Renal pelvis (tissue), 12 donors: ENCODE data around the gene XAGE1A. TPM values are rescaled to one million over a fixed set of nuclear protein-coding genes. Genes with fewer than 3 reads are reported as not detected.
"Not testable (repeated sequence)": the region's sequence is repeated elsewhere in the genome, so short reads cannot be mapped to it uniquely, and the experiment has no call there.

Experiments
- DNase-seq: peaks from one replicate; pipeline ENCODE4 v3.0.0-alpha.2; 2013
- long read RNA-seq, 16 experiments: transcript quantifications; one replicate each; lab custom pipeline, GENCODE V29; 2026
- polyA plus RNA-seq, 3 donors: library from polyadenylated mRNA; unstranded; fragments of 120-200 nt; gene quantifications; one replicate each; pipeline ENCODE4 v1.2.1, GENCODE V29; 2013; ENCODE audit not compliant: insufficient read length in 3 of 3

The XAGE1A gene, protein sequence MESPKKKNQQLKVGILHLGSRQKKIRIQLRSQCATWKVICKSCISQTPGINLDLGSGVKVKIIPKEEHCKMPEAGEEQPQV
- not detected for polyA plus RNA-seq
- long read RNA-seq, donor 1 = 0 reads
- long read RNA-seq, donor 2 = 0 reads
- long read RNA-seq, donor 3 = 0 reads
- long read RNA-seq, donor 4 = 0 reads
- long read RNA-seq, donor 5 = 0 reads
- long read RNA-seq, donor 6 = 0 reads
- long read RNA-seq, donor 7 = 0 reads
- long read RNA-seq, donor 8 = 0 reads
- long read RNA-seq, donor 9 = 0 reads
- long read RNA-seq, donor 10 = 0 reads
- long read RNA-seq, donor 11 = 0 reads
- long read RNA-seq, donor 12 = 0 reads
- long read RNA-seq, donor 13 = 0 reads
- long read RNA-seq, donor 14 = 0 reads
- long read RNA-seq, donor 15 = 0 reads
- long read RNA-seq, donor 16 = 0 reads

DNA sequence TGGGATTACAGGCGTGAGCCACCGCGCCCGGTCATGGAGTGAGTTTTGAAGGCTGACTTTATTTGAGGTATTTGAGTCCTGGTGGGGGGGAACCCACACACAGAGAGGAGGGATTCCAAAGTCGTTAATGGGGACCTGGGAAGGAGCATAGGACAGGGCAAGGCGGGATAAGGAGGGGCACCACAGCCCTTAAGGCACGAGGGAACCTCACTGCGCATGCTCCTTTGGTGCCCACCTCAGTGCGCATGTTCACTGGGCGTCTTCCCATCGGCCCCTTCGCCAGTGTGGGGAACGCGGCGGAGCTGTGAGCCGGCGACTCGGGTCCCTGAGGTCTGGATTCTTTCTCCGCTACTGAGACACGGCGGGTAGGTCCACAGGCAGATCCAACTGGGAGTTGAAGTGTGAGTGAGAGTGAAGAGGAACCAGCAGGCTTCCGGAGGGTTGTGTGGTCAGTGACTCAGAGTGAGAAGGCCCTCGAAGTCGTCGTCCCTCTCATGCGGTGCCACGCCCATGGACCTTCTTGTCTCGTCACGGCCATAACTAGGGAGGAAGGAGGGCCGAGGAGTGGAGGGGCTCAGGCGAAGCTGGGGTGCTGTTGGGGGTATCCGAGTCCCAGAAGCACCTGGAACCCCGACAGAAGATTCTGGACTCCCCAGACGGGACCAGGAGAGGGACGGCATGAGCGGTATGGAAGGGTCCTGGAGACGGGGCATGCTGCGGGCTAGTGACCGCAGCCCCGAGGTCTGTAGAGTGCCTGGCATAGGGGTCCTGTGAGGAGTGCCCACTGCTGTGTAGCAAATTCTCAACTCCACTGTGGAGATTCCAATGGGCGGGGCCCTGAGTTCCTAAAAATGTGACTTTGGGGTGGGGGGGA, at the start of gene XAGE1A:
TSS of gene XAGE1A (plus strand) at position 264 of the 874 bp plus-strand sequence. CDS start 1,554 bp downstream, outside the sequence.
- DNase-seq = not testable (repeated sequence)

DNA sequence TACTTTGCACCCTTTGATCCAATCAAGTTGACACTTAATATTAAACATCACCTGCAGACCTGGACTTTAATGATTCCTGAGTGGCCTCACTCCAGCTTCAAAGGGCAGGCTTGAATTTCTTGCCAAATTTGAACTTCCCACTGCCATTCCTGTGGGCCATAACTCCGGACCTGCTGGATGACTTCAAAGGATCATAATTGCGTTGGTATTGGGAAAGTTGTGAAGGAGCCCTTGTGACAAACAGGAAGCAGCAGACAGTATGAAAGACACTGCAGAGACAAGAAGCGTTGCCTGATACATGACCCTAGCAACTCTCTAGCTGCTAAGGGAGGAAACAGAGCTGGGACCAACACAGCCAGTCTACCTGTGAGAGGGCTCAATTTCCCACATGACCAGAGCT, 43.6 kb upstream of the XAGE1A start:
- DNase-seq = not testable (repeated sequence)

DNA sequence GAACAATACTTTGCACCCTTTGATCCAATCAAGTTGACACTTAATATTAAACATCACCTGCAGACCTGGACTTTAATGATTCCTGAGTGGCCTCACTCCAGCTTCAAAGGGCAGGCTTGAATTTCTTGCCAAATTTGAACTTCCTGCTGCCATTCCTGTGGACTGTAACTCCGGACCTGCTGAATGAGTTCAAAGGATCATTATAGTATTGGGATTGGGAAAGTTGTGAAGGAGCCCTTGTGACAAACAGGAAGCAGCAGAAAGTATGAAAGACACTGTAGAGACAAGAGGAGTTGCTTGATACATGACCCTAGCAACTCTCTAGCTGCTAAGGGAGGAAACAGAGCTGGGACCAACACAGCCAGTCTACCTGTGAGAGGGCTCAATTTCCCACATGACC, 24.3 kb upstream of the XAGE1A start:
- DNase-seq = not testable (repeated sequence)

DNA sequence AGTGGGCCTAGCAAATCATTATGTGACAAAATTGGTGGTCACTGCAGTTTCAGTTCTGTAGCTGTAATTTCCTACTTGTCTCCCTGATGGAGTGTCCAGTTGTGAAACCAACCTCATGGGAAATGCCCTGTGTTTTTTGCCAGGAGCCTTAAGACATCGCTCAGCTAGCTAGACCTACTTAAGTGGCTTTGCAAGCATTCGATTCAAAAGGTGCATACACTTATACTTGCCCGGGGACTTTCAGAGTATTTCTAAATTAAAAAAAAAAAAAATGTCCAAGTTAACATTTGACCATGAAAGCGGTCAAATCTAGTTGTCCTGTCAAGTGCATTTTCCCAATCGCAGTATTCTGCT, 788 bp downstream of the XAGE1A start:
- DNase-seq = not testable (repeated sequence)

DNA sequence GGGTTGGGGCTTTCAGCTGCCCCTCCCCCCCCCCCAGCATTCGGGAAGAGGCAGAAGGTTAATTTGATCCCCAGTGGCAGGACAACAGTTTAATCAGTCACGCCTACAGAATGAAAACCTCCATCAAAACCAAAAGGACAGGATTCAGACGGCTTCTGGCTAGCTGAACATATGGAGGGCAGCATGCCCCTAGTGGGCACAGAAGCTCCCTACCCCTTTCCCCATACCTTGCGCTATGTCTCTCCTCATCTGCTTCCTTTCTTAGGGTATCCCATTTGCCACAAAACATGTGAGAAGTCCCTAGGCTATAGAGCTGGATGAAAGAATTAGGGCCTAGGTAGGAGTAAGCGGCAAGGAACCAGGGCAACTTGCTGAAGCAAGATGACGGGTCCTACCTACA, 5.8 kb downstream of the XAGE1A start:
- not testable (repeated sequence) for DNase-seq

DNA sequence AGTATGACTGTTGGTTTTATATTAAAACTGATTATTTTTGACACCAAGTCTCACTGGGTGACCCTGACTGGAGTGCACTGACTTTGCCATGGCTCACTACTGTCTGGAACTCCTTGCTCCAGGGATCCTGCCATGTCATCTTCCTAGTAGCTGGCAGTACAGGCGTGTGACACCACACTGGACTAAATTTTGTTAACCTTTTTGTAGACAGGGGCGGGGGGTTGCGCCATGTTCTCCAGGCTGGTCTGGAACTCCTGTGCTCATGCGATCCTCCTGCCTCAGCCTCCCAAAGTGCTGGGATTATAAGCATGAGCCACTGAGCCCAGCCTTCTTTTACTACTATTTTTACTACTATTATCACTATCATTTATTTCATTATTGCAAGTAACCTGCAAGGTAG, 8.9 kb downstream of the XAGE1A start:
- no peak for DNase-seq

DNA sequence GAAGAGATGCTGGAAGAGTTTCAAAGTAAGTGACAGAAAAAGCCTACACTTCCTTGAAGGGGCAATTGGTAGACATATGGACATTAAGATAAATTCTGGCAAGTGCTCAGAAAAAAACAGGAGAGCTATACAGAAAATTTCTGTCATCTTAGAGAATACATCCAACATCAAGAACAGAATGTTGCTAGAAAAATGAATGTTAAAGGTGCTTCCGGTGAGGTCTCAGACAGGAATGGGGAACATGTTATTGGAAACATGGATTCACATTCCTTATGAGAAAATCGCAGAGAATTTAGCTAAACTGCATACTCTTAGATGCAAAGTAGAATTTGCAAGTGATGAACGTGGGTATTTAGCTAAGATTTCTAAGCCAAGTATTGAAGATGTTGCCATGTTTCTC, 11.7 kb downstream of the XAGE1A start:
- no peak for DNase-seq

DNA sequence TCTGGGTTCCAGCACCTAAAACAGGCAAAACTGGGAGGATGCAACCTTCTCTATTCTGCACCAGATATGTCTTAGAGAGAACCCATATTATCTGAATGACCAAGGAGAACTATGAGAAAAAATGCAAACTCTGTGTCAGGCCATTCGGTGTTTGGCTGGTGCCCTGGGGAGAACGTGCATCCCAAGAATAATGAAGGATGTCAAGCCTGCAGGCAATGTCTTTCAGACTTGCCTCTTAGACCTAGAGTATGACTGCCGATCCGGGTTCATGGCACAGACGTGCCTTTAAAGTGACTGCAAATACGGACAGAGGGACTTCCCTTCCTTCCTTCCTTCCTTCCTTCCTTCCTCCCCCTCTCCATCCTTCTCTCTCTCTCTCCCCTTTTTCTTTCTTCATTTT, 14.3 kb downstream of the XAGE1A start:
- DNase-seq = no peak

DNA sequence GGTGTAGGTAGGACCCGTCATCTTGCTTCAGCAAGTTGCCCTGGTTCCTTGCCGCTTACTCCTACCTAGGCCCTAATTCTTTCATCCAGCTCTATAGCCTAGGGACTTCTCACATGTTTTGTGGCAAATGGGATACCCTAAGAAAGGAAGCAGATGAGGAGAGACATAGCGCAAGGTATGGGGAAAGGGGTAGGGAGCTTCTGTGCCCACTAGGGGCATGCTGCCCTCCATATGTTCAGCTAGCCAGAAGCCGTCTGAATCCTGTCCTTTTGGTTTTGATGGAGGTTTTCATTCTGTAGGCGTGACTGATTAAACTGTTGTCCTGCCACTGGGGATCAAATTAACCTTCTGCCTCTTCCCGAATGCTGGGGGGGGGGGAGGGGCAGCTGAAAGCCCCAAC, 15.5 kb downstream of the XAGE1A start:
- not testable (repeated sequence) for DNase-seq

DNA sequence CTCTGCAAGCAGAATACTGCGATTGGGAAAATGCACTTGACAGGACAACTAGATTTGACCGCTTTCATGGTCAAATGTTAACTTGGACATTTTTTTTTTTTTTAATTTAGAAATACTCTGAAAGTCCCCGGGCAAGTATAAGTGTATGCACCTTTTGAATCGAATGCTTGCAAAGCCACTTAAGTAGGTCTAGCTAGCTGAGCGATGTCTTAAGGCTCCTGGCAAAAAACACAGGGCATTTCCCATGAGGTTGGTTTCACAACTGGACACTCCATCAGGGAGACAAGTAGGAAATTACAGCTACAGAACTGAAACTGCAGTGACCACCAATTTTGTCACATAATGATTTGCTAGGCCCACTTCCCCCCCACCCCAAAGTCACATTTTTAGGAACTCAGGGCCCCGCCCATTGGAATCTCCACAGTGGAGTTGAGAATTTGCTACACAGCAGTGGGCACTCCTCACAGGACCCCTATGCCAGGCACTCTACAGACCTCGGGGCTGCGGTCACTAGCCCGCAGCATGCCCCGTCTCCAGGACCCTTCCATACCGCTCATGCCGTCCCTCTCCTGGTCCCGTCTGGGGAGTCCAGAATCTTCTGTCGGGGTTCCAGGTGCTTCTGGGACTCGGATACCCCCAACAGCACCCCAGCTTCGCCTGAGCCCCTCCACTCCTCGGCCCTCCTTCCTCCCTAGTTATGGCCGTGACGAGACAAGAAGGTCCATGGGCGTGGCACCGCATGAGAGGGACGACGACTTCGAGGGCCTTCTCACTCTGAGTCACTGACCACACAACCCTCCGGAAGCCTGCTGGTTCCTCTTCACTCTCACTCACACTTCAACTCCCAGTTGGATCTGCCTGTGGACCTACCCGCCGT, 20.7 kb downstream of the XAGE1A start:
- not testable (repeated sequence) for DNase-seq

DNA sequence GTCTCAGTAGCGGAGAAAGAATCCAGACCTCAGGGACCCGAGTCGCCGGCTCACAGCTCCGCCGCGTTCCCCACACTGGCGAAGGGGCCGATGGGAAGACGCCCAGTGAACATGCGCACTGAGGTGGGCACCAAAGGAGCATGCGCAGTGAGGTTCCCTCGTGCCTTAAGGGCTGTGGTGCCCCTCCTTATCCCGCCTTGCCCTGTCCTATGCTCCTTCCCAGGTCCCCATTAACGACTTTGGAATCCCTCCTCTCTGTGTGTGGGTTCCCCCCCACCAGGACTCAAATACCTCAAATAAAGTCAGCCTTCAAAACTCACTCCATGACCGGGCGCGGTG, 21.3 kb downstream of the XAGE1A start, which contains the start of gene XAGE1B:
TSS of gene XAGE1B (minus strand) at position 77 of the 339 bp plus-strand sequence. CDS start 1,536 bp downstream, outside the sequence.
- not testable (repeated sequence) for DNase-seq

DNA sequence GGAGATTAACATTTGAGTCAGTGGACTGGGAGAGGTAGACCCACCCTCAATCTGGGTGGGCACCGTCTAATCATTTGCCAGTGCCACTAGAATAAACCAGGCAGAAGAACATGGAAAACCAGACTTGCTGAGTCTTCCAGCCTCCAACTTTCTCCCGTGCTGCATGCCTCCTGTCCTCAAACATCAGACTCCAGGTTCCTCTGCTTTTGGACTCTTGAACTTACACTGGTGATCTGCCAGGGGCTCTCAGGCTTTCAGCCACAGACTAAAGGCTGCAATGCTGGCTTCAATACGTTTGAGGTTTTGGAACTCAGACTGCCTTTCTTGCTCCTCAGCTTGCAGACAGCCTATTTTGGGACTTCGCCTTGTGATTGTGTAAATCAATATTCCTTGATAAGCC, 45.4 kb downstream of the XAGE1A start:
- not testable (repeated sequence) for DNase-seq

DNA sequence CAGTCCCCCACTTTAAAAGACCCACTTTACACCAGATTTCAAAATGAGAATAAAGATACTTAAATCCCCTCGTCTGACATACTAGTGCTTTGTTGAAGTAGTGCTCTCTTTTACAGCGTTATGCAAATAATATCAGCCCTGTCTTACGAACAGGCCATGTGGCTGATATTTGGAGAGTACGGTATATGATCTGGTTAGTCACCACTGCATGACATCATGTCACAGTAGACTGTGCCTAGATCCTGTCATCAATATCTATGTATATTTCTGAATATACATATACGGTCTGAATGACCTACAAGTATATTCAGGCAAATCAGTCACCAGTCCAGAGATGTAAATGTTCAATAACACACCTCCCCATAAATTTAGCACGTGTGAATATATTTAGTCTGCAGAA, 46.7 kb downstream of the XAGE1A start:
- DNase-seq = no peak

DNA sequence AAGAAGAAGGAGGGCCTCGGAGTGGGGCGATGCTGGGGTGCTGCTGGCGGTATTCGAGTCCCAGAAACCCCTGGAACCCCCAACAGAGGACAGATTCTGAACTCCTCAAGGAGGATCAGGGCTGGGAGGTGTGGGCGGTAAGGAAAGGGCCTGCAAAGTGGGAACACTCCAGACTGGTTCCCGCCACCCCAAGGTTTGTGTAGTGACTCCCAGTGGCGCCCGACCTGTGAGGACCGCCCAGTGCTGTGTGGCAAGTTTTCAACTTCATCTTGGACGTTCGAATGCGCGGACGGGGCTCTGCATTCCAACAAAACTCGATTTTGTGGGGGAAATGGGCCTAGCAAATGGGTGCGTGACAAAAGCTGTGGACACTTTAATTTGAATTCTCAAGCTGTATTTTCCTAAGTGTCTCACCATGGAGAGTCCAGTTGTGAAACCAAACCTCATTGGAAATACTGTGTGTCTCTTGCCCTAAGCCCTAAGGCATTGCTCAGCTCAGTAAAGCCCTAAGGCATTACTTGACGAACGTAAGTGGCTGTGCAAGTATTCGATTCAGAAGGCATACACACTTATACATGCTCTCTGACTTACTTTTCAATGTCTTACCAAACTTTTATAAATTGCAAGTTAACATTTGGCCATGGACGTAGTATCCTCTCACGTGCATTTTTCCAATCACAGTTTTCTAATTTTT, 48.7 kb downstream of the XAGE1A start:
- DNase-seq = no peak

DNA sequence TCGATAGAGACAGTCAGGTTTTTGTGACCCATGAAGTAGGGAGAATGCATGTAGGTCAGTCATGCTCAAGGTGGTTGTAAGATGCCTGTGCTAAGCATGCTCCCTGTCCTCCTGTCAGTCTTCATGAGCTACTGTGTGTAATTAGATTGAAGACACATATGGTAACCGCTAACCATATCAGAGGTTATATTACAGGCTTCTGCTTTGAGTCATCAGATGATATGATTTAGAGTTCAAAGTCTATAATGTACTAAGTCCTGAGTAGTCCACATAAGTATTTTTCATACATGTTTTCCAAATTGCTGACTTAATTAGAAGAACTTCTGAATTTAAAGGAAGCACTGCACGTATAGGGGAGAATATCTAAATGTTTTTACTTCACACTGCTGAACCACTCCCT, 53.2 kb downstream of the XAGE1A start:
- not testable (repeated sequence) for DNase-seq

Other genes starting within 250 kb of the XAGE1A start
- under 1 TPM in 1 of 3 donors, not detected in 2; 0.23 TPM for gene XAGE2, start 126.8 kb upstream of the XAGE1A start, polyA plus RNA-seq
- not detected for gene XAGE1B, start 21.3 kb downstream of the XAGE1A start, polyA plus RNA-seq
- gene SSX7, start 159.1 kb downstream of the XAGE1A start, polyA plus RNA-seq = not detected
- gene SSX2, start 211.4 kb downstream of the XAGE1A start, polyA plus RNA-seq = not detected